IMR-90 (cell line): ENCODE data around the gene GNA14. TPM values are rescaled to one million over a fixed set of nuclear protein-coding genes. Genes with fewer than 3 reads are reported as not detected.

Experiments used
- ATAC-seq: fragments of 200-7000 bp; cut with Tn5 transposase; 2 replicates; pipeline ENCODE4 v1.9.1; 2020; ENCODE audit warnings: low read depth, mild to moderate bottlenecking, moderate library complexity
- BruUV-seq: library from RNA; stranded (reverse); fragments of 400-500 nt; replicated peaks from 2 replicates; lab custom pipeline; 2021; lab: Mats Ljungman, UMichigan
- CTCF ChIA-PET: fragments of 300-600 bp; formaldehyde crosslinking; extraction: SDS; loops from one replicate; lab custom pipeline; 2021; ENCODE audit warnings: antibody characterized with exemption; lab: Yijun Ruan, JAX
- POLR2A ChIA-PET: fragments of 300-600 bp; sonication (Branson Sonifier 250); formaldehyde crosslinking; loops from one replicate; lab custom pipeline; 2022; ENCODE audit warnings: antibody characterized with exemption; ENCODE audit not compliant: unreplicated experiment; lab: Charles Lee
- DNase-seq: peaks from one replicate; pipeline ENCODE4 v3.0.0; 2013
- H2AFZ ChIP-seq: replicated peaks from 2 replicates; pipeline ENCODE3; 2013; ENCODE audit warnings: low read length, mild to moderate bottlenecking; ENCODE audit not compliant: poor library complexity
- H2AK5ac ChIP-seq: 2 replicates; pipeline ENCODE4 v1.6.1; 2013; ENCODE audit warnings: low read depth, low read length, inconsistent platforms
- H2AK9ac ChIP-seq: replicated peaks from 2 replicates; pipeline ENCODE3; 2013; ENCODE audit warnings: mild to moderate bottlenecking, low read depth, low read length, moderate library complexity; ENCODE audit not compliant: poor library complexity
- H2BK120ac ChIP-seq: 2 replicates; pipeline ENCODE4 v1.6.1; 2013; ENCODE audit warnings: low read depth, low read length, inconsistent platforms
- H2BK15ac ChIP-seq: 3 replicates; pipeline ENCODE4 v1.6.1; 2013; ENCODE audit warnings: low read depth, low read length, inconsistent platforms
- H2BK20ac ChIP-seq: 2 replicates; pipeline ENCODE4 v1.6.1; 2013; ENCODE audit warnings: low read depth, mild to moderate bottlenecking, inconsistent platforms, low read length, moderate library complexity
- H2BK5ac ChIP-seq: 2 replicates; pipeline ENCODE4 v1.6.1; 2013; ENCODE audit warnings: mild to moderate bottlenecking, low read depth, low read length, inconsistent platforms; ENCODE audit not compliant: poor library complexity, severe bottlenecking
- H3K14ac ChIP-seq: replicated peaks from 2 replicates; pipeline ENCODE4 v1.6.1; 2013; ENCODE audit warnings: low read depth, low read length, inconsistent platforms
- H3K18ac ChIP-seq: 2 replicates; pipeline ENCODE4 v1.6.1; 2013; ENCODE audit warnings: low read depth, low read length, control low read depth
- H3K23ac ChIP-seq: 2 replicates; pipeline ENCODE4 v1.6.1; 2013; ENCODE audit warnings: low read depth, low read length, inconsistent platforms
- H3K27ac ChIP-seq: 2 replicates; pipeline ENCODE4 v1.5.1; 2013; ENCODE audit warnings: mild to moderate bottlenecking, control low read depth, low read length; ENCODE audit not compliant: insufficient read depth
- H3K27me3 ChIP-seq: 2 replicates; pipeline ENCODE4 v1.6.1; 2013; ENCODE audit warnings: low read length; ENCODE audit not compliant: control insufficient read depth, insufficient read depth
- H3K36me3 ChIP-seq: 2 replicates; pipeline ENCODE4 v1.6.1; 2013; ENCODE audit warnings: low read length, mixed read lengths; ENCODE audit not compliant: control insufficient read depth, insufficient read depth
- H3K4ac ChIP-seq: 2 replicates; pipeline ENCODE4 v1.6.1; 2013; ENCODE audit warnings: low read depth, low read length, inconsistent platforms
- H3K4me1 ChIP-seq: 2 replicates; pipeline ENCODE4 v1.6.1; 2013; ENCODE audit warnings: low read length, mixed read lengths; ENCODE audit not compliant: control insufficient read depth, insufficient read depth
- H3K4me2 ChIP-seq: 2 replicates; pipeline ENCODE4 v1.6.1; 2013; ENCODE audit warnings: low read depth, mild to moderate bottlenecking, control low read depth, low read length, moderate library complexity
- H3K4me3 ChIP-seq: 2 replicates; pipeline ENCODE4 v1.5.1; 2013; ENCODE audit warnings: low read depth, mild to moderate bottlenecking, control low read depth, low read length, moderate library complexity; ENCODE audit not compliant: insufficient read depth
- H3K56ac ChIP-seq: 2 replicates; pipeline ENCODE4 v1.6.1; 2013; ENCODE audit warnings: low read length, inconsistent platforms; ENCODE audit not compliant: insufficient read depth; ENCODE audit errors: extremely low read depth
- H3K79me1 ChIP-seq, 2 experiments: 2 replicates each; pipeline ENCODE4 v1.6.1; 2013; ENCODE audit warnings: low read length in 2 of 2, inconsistent platforms in 1 of 2, low read depth in 1 of 2
- H3K9ac ChIP-seq: 2 replicates; pipeline ENCODE4 v1.6.1; 2013; ENCODE audit warnings: low read depth, low read length, control low read depth
- H3K9me1 ChIP-seq: 2 replicates; pipeline ENCODE4 v1.6.1; 2013; ENCODE audit warnings: low read length, inconsistent platforms; ENCODE audit not compliant: insufficient read depth
- H3K9me3 ChIP-seq: 2 replicates; pipeline ENCODE4 v1.6.1; 2013; ENCODE audit warnings: low read length; ENCODE audit not compliant: control insufficient read depth, insufficient read depth
- H4K20me1 ChIP-seq: 2 replicates; pipeline ENCODE4 v1.6.1; 2013; ENCODE audit warnings: low read length, inconsistent platforms; ENCODE audit not compliant: insufficient read depth
- H4K5ac ChIP-seq: 2 replicates; pipeline ENCODE4 v1.6.1; 2013; ENCODE audit warnings: mild to moderate bottlenecking, low read depth, low read length, control low read depth
- H4K8ac ChIP-seq, 2 experiments: 2 replicates each; pipeline ENCODE4 v1.6.1; 2013; ENCODE audit warnings: low read depth in 2 of 2, low read length in 2 of 2, control low read depth in 1 of 2, inconsistent platforms in 1 of 2
- H4K91ac ChIP-seq: 2 replicates; pipeline ENCODE4 v1.6.1; 2013; ENCODE audit warnings: low read depth, low read length, inconsistent platforms; ENCODE audit not compliant: insufficient read depth
- CEBPB ChIP-seq: IDR thresholded peaks from 2 replicates; pipeline ENCODE4 v1.6.1; 2012; ENCODE audit warnings: low read depth, low read length, improper control_type of control experiment
- POLR2A ChIP-seq: IDR thresholded peaks from 2 replicates; pipeline ENCODE4 v1.6.1; 2012; ENCODE audit warnings: mild to moderate bottlenecking, low read depth, low read length
- RCOR1 ChIP-seq: IDR thresholded peaks from 2 replicates; pipeline ENCODE4 v1.6.1; 2012; ENCODE audit warnings: mild to moderate bottlenecking, low read length, improper control_type of control experiment; ENCODE audit not compliant: insufficient replicate concordance
- WGBS, 2 experiments: methylation state at CpG; one replicate each; pipeline versions ENCODE4 v1.1.5 to v1.1.7; 2013; ENCODE audit warnings: missing lambda C conversion rate in 2 of 2; ENCODE audit not compliant: insufficient read length in 1 of 2; ENCODE audit errors: extremely low coverage in 2 of 2; 5-methylcytosine and 5-hydroxymethylcytosine counted together
- dilution Hi-C: fragments of 300-500 bp; cut with HindIII; formaldehyde crosslinking; loops from one replicate; pipeline ENCODE4 v1.14.3; 2018; ENCODE audit warnings: low sequenced_read_pairs; ENCODE audit not compliant: unreplicated experiment
- in situ Hi-C: fragments of 300-500 bp; cut with MboI; formaldehyde crosslinking; loops from 3 replicates; pipeline ENCODE4 v1.14.3; 2019; ENCODE audit warnings: low sequenced_read_pairs, inconsistent platforms, mixed read lengths
- intact Hi-C: fragments of 100-400 bp; cut with micrococcal nuclease; formaldehyde crosslinking; loops from 2 replicates; pipeline ENCODE4 v1.10.0; 2022
- polyA plus RNA-seq, 3 experiments: library from polyadenylated mRNA; depleted of rRNA; stranded (reverse); fragments of >200 nt; gene quantifications; 2 replicates each; pipeline ENCODE4 v1.2.3, GENCODE V29; 2012; ENCODE audit warnings: low replicate concordance in 1 of 3
- total RNA-seq: library from RNA; depleted of rRNA; stranded (reverse); fragments of >200 nt; gene quantifications from 2 replicates; pipeline ENCODE4 v1.2.3, GENCODE V29; 2012
- TF ChIP-seq, protein P1 (sequence below): fragments of 150-350 bp; IDR thresholded peaks from 2 replicates; pipeline ENCODE4 v1.6.1; 2016; ENCODE audit warnings: low read depth, mild to moderate bottlenecking, low read length, moderate library complexity, borderline replicate concordance

GNA14 gene
- total and polyA plus RNA-seq, 2 of the 4 experiments (the other 2 are of a cell fraction): under 0.01 to 0.03 TPM

DNA sequence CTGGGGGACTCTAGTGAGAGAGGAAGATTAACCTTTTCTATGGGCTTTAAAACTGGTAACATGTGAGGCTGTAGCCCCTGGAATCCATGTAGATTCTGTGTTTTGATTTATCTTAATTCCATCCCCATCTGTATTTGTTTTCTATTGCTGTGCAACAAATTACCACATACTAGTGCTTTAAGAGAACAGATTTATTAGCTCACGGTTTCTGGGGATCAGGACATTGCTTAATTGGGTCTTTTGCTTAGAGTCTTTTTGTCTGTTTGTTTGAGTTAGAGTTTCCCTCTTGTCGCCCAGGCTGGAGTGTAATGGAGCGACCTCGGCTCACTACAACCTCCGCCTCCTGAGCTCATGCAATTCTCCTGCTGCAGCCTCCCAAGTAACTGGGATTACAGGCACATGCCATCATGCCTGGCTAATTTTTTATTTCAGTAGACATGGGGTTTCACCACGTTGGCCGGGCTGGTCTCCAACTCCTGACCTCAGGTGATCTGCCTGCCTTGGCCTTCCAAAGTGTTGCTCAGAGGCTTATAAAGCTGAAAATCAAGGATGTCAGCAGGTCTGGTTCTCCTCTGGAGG, 29.9 kb upstream of the GNA14 start:
- Histone ChIP-seq H3K9me3 (no peaks in the 10 kb centered on the region), H2BK15ac (no peak overlapping the region), H3K18ac (no peak overlapping the region), H4K5ac (no peak overlapping the region), H4K20me1 (no peaks in the 10 kb centered on the region), H3K27me3 (no peaks in the 10 kb centered on the region; the same call in 1 of the 2 replicates), H2BK20ac (no peak overlapping the region), H3K9ac (no peak overlapping the region), H3K79me1 (no peaks in the 10 kb centered on the region), H2BK5ac (no peak overlapping the region), H4K91ac (no peak overlapping the region), H3K4me3 (no peak overlapping the region), H3K4ac (no peak overlapping the region), H3K36me3 (no peaks in the 10 kb centered on the region), H2AK5ac (no peak overlapping the region), H3K56ac (no peak overlapping the region), H2AK9ac (no peak overlapping the region), H3K4me2 (no peak overlapping the region), H2BK120ac (no peak overlapping the region), H3K14ac (no peak overlapping the region), H3K27ac (no peak overlapping the region), H2AFZ (no peak overlapping the region), H3K23ac (no peak overlapping the region), H3K9me1 (no peaks in the 10 kb centered on the region), H3K4me1 (no peaks in the 10 kb centered on the region; the same call in 1 of the 2 replicates), H4K8ac (no peak overlapping the region)
- WGBS, 2 experiments: 42% methylated on average over 2 of the region's 7 CpGs; no CpG with 5 or more reads in 1 of the 2 experiments
- intact Hi-C loops (no loop called here), in situ Hi-C loops (no loop called here), dilution Hi-C loops (no loop called here)
- no peak for ATAC-seq
- no peak for DNase-seq
- TF ChIP-seq, protein P1, sequence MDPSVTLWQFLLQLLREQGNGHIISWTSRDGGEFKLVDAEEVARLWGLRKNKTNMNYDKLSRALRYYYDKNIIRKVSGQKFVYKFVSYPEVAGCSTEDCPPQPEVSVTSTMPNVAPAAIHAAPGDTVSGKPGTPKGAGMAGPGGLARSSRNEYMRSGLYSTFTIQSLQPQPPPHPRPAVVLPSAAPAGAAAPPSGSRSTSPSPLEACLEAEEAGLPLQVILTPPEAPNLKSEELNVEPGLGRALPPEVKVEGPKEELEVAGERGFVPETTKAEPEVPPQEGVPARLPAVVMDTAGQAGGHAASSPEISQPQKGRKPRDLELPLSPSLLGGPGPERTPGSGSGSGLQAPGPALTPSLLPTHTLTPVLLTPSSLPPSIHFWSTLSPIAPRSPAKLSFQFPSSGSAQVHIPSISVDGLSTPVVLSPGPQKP: no peak
- TF ChIP-seq CEBPB (no peak), POLR2A (no peak), RCOR1 (no peak)
- CTCF ChIA-PET: interaction anchor here (0.8 kb wide), 1 partner anchor 11 kb away, joined by 3 read pairs; no protein-coding TSS in a partner anchor
- no TSS peak for BruUV-seq
- POLR2A ChIA-PET: no interaction called here
